ENCODE measurements around the gene QRFP.

QRFP gene

DNA sequence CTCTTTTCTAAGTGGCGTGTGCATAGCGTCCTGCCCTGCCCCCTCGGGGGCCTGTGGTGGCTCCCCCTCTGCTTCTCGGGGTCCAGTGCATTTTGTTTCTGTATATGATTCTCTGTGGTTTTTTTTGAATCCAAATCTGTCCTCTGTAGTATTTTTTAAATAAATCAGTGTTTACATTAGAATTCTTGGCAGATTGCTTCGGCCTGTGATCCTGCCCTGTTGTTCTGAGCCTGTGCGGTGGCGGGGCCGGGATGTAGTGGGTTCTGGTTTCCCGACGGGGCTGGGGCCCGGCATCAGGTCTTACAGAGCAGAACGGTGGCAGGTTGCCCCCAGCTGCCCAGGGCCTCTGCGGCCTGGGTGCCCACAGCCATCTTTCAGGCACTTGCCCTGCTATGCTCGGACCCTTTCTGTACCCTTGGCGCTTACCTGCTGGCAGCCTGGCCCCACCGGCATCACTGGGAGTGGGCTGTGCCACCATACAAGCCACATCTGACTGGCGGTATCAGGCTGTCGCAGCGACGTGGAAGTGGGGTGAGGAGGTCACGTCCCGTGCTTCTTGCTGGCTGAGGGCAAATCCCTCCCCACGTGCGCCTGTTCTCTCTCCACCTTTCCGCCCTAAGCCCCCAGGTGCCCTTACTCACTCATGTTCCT is 9.0 kb downstream of the QRFP start:
- no peak for TF ChIP-seq CTCF (IDR thresholded peaks at IDR 0.05; ENCODE audit: low read depth, low read length)
- DNase-seq (ENCODE audit: low read depth in 2 of 2) = no peak

GRCh38 chr9:130886981-130887380 is 9.6 kb downstream of the QRFP start:
- no peak for DNase-seq (ENCODE audit: low read depth in 2 of 2)
- H3K4me3 ChIP-seq (replicated peaks in 1 of 2; ENCODE audit: low read depth in 2 of 2, low read length in 2 of 2) = no peak overlapping the region
- no peak for TF ChIP-seq CTCF (IDR thresholded peaks at IDR 0.05; ENCODE audit: low read depth, low read length)

More for the DNA sequence above, 9.0 kb downstream of the QRFP start:
- H3K4me3 ChIP-seq (replicated peaks in 1 of 2; ENCODE audit: low read depth in 2 of 2, low read length in 2 of 2) = no peak overlapping the region

DNA sequence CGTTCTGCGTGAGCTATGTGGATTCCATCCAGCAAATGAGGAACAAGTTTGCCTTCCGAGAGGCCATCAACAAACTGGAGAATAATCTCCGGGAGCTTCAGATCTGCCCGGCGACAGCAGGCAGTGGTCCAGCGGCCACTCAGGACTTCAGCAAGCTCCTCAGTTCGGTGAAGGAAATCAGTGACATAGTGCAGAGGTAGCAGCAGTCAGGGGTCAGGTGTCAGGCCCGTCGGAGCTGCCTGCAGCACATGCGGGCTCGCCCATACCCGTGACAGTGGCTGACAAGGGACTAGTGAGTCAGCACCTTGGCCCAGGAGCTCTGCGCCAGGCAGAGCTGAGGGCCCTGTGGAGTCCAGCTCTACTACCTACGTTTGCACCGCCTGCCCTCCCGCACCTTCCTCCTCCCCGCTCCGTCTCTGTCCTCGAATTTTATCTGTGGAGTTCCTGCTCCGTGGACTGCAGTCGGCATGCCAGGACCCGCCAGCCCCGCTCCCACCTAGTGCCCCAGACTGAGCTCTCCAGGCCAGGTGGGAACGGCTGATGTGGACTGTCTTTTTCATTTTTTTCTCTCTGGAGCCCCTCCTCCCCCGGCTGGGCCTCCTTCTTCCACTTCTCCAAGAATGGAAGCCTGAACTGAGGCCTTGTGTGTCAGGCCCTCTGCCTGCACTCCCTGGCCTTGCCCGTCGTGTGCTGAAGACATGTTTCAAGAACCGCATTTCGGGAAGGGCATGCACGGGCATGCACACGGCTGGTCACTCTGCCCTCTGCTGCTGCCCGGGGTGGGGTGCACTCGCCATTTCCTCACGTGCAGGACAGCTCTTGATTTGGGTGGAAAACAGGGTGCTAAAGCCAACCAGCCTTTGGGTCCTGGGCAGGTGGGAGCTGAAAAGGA is 10.9 kb downstream of the QRFP start:
- TF ChIP-seq CTCF (IDR thresholded peaks at IDR 0.05; ENCODE audit: low read depth, low read length) = no peak
- no peak for DNase-seq (ENCODE audit: low read depth in 2 of 2)
- no peak overlapping the region for H3K4me3 ChIP-seq (replicated peaks in 1 of 2; ENCODE audit: low read depth in 2 of 2, low read length in 2 of 2)

- no peak overlapping the region for H3K4me3 ChIP-seq (replicated peaks in 1 of 2; ENCODE audit: low read depth in 2 of 2, low read length in 2 of 2)
- DNase-seq (ENCODE audit: low read depth in 2 of 2) = no peak
- no peak for TF ChIP-seq CTCF (IDR thresholded peaks at IDR 0.05; ENCODE audit: low read depth, low read length)
These were observed 11.8 kb downstream of the QRFP start for GRCh38 chr9:130884542-130885483.

GRCh38 chr9:130884111-130884531 is 12.5 kb downstream of the QRFP start:
- H3K4me3 ChIP-seq (replicated peaks in 1 of 2; ENCODE audit: low read depth in 2 of 2, low read length in 2 of 2) = no peak overlapping the region
- DNase-seq (ENCODE audit: low read depth in 2 of 2) = no peak
- no peak for TF ChIP-seq CTCF (IDR thresholded peaks at IDR 0.05; ENCODE audit: low read depth, low read length)

GRCh38 chr9:130883479-130883878 is 13.1 kb downstream of the QRFP start:
- no peak overlapping the region for H3K4me3 ChIP-seq (replicated peaks in 1 of 2; ENCODE audit: low read depth in 2 of 2, low read length in 2 of 2)
- DNase-seq (ENCODE audit: low read depth in 2 of 2) = no peak
- no peak for TF ChIP-seq CTCF (IDR thresholded peaks at IDR 0.05; ENCODE audit: low read depth, low read length)
